Thoracic aorta (tissue), 2 donors: ENCODE results near the gene SEBOX. TPM values are rescaled to one million over a fixed set of nuclear protein-coding genes. Genes with fewer than 3 reads are reported as not detected.

Experiments
- ATAC-seq: fragments of 150-250 bp; one replicate; pipeline ENCODE4 v1.8.0; 2017; ENCODE audit warnings: low read depth; ENCODE audit not compliant: insufficient number of reproducible peaks, low FRiP score
- DNase-seq: peaks from one replicate; pipeline ENCODE4 v3.0.0-alpha.2; 2020; ENCODE audit warnings: low spot score
- H3K27ac ChIP-seq, 2 donors: fragments of 200-600 bp; sonication (generic); 1 replicate in 1 of 2; 2 replicates in 1 of 2; pipeline ENCODE4 v1.5.1; 2016; ENCODE audit warnings: mild to moderate bottlenecking in 2 of 2, moderate library complexity in 2 of 2
- H3K27me3 ChIP-seq: fragments of 200-600 bp; sonication (generic); replicated peaks from 2 replicates; pipeline ENCODE4 v1.6.0; 2016; ENCODE audit warnings: mild to moderate bottlenecking; ENCODE audit not compliant: insufficient read depth
- H3K36me3 ChIP-seq: fragments of 200-600 bp; sonication (generic); one replicate; pipeline ENCODE4 v1.5.1; 2016
- H3K4me1 ChIP-seq, 2 donors: fragments of 200-600 bp; sonication (generic); 1 replicate in 1 of 2; 2 replicates in 1 of 2; pipeline versions ENCODE4 v1.5.1 to v1.6.0; 2016; ENCODE audit warnings: low read depth in 2 of 2, mild to moderate bottlenecking in 1 of 2; ENCODE audit not compliant: control insufficient read depth in 1 of 2
- H3K4me3 ChIP-seq: fragments of 200-600 bp; sonication (generic); 2 replicates; pipeline ENCODE4 v1.5.1; 2016; ENCODE audit warnings: mild to moderate bottlenecking
- H3K9me3 ChIP-seq: fragments of 200-600 bp; sonication (generic); 2 replicates; pipeline ENCODE4 v1.5.1; 2016
- CTCF ChIP-seq: fragments of 200-600 bp; sonication (generic); IDR thresholded peaks from one replicate; pipeline ENCODE4 v1.5.1; 2019; ENCODE audit warnings: antibody characterized with exemption
- total RNA-seq, 2 donors: library from RNA; depleted of rRNA; stranded (reverse); fragments of >200 nt; gene quantifications; one replicate each; pipeline versions ENCODE4 v1.1.0 to v1.2.3, GENCODE V29; 2016

SEBOX gene
- total RNA-seq, 2 donors from 2014 or later: not detected

- Histone ChIP-seq H3K9me3 (no peaks in the 10 kb centered on the region), H3K4me3 (no peak overlapping the region), H3K27me3 (no peaks in the 10 kb centered on the region), H3K27ac (no peak overlapping the region), H3K4me1 (no peaks in the 10 kb centered on the region), H3K36me3 (peaks cover 29% of the 10 kb centered on the region)
- ATAC-seq (no peak), DNase-seq (no peak)
- TF ChIP-seq CTCF: no peak
These were observed 32.8 kb upstream of the SEBOX start for GRCh38 chr17:28397687-28398279.

GRCh38 chr17:28397275-28397674, 32.3 kb upstream of the SEBOX start:
- Histone ChIP-seq H3K4me1 (no peaks in the 10 kb centered on the region), H3K27ac (no peak overlapping the region), H3K36me3 (peaks cover 34% of the 10 kb centered on the region), H3K27me3 (no peaks in the 10 kb centered on the region), H3K4me3 (no peak overlapping the region), H3K9me3 (no peaks in the 10 kb centered on the region)
- no peak for TF ChIP-seq CTCF
- no peak for DNase-seq
- ATAC-seq: no peak

GRCh38 chr17:28396635-28397239, 31.7 kb upstream of the SEBOX start:
- no peak for ATAC-seq
- TF ChIP-seq CTCF: no peak
- peaks cover 30% of the 10 kb centered on the region for H3K36me3 ChIP-seq

GRCh38 chr17:28395968-28396367, 31.0 kb upstream of the SEBOX start:
- peaks cover 26% of the 10 kb centered on the region for H3K36me3 ChIP-seq
- TF ChIP-seq CTCF: no peak
- no peak overlapping the region for H3K4me3 ChIP-seq
- ATAC-seq (no peak), DNase-seq (no peak)
- no peaks in the 10 kb centered on the region for H3K27me3 ChIP-seq
- H3K4me1 ChIP-seq: no peaks in the 10 kb centered on the region
- no peak overlapping the region for H3K27ac ChIP-seq
- H3K9me3 ChIP-seq: no peaks in the 10 kb centered on the region

More at GRCh38 chr17:28396635-28397239, 31.7 kb upstream of the SEBOX start:
- no peak overlapping the region for H3K27ac ChIP-seq
- no peaks in the 10 kb centered on the region for H3K9me3 ChIP-seq
- H3K27me3 ChIP-seq: no peaks in the 10 kb centered on the region
- DNase-seq: no peak
- no peak overlapping the region for H3K4me3 ChIP-seq
- H3K4me1 ChIP-seq: no peaks in the 10 kb centered on the region

- no peak for DNase-seq
- Histone ChIP-seq H3K4me3 (no peak overlapping the region), H3K4me1 (no peaks in the 10 kb centered on the region), H3K36me3 (peaks cover 32% of the 10 kb centered on the region), H3K27me3 (no peaks in the 10 kb centered on the region), H3K9me3 (no peaks in the 10 kb centered on the region), H3K27ac (no peak overlapping the region)
- no peak for ATAC-seq
- TF ChIP-seq CTCF: no peak
These were observed 30.4 kb upstream of the SEBOX start for GRCh38 chr17:28395426-28395825.
